GM18867 (cell line): Measurements from ENCODE around the gene CD300C.
"Not testable (repeated sequence)": the region's sequence is repeated elsewhere in the genome, so short reads cannot be mapped to it uniquely, and the experiment has no call there.

Experiments
- ATAC-seq: cut with Tn5 transposase; IDR thresholded peaks from one replicate; pipeline ENCODE4 v1.9.1; 2021; ENCODE audit warnings: mild to moderate bottlenecking, moderate library complexity; ENCODE audit not compliant: unreplicated experiment

Gene CD300C

GRCh38 chr17:74545843-74546230 is at the start of gene CD300C:
Gene CD300C (minus strand): TSS chr17:74546115. CDS start chr17:74545782, 333 bp downstream.
- no peak for ATAC-seq

GRCh38 chr17:74595037-74595750 is 49.3 kb upstream of the CD300C start:
- no peak for ATAC-seq

GRCh38 chr17:74592087-74592990 is 46.4 kb upstream of the CD300C start, which contains the start of gene CD300LD:
Gene CD300LD (minus strand): TSS chr17:74592283. CDS start chr17:74592202, 81 bp downstream.
- no peak for ATAC-seq

GRCh38 chr17:74591503-74591902 is 45.6 kb upstream of the CD300C start:
- ATAC-seq: no peak

GRCh38 chr17:74585711-74586110 is 39.8 kb upstream of the CD300C start:
- ATAC-seq: no peak

GRCh38 chr17:74584292-74585060 is 38.6 kb upstream of the CD300C start:
- ATAC-seq: no peak

GRCh38 chr17:74582633-74583032 is 36.7 kb upstream of the CD300C start:
- no peak for ATAC-seq

- no peak for ATAC-seq
Observed at GRCh38 chr17:74579900-74580299, 34.0 kb upstream of the CD300C start.

- no peak for ATAC-seq
Observed at GRCh38 chr17:74578979-74579378, 33.1 kb upstream of the CD300C start.

GRCh38 chr17:74574489-74575142 is 28.7 kb upstream of the CD300C start:
- no peak for ATAC-seq

GRCh38 chr17:74573635-74574034 is 27.7 kb upstream of the CD300C start:
- not testable (repeated sequence) for ATAC-seq

- ATAC-seq: no peak
Observed at GRCh38 chr17:74573169-74573568, 27.3 kb upstream of the CD300C start.

- no peak for ATAC-seq
Observed at GRCh38 chr17:74571621-74572270, 25.8 kb upstream of the CD300C start.

GRCh38 chr17:74569020-74570003 is 23.4 kb upstream of the CD300C start:
- no peak for ATAC-seq

- ATAC-seq: no peak
Observed at GRCh38 chr17:74568106-74568873, 22.4 kb upstream of the CD300C start.

GRCh38 chr17:74567397-74567796 is 21.5 kb upstream of the CD300C start, which contains the start of gene CD300H:
Gene CD300H (minus strand): TSS chr17:74567509.
- ATAC-seq: no peak

- ATAC-seq: no peak
Observed at GRCh38 chr17:74566132-74566753, 20.3 kb upstream of the CD300C start.

- no peak for ATAC-seq
Observed at GRCh38 chr17:74565126-74565525, 19.2 kb upstream of the CD300C start.
